Midbrain (tissue), 1 donor: ENCODE results near the gene SUSD4.

Source experiments
- DNase-seq: peaks from one replicate; lab custom pipeline; 2025; lab: John Stamatoyannopoulos, UW

SUSD4 gene

DNA sequence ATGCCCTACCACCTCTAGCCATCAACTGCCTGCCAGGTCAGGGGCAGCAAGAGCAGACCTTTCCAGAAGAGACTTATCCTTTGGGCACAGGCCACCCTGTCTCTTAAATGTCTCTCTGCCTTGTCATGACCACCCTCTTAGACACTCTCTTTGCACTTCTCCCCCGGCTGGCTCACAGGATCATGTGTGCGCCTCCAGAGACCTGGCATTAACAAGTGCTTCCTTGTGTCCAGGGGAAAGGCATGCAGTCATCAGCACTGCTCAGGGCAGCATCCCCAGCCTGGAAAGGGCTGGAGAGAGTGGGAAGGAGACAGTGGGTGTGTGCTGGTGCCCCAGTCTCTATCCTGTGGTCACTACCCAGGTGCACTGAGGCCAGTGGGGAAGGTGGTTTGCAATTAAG, 135.8 kb downstream of the SUSD4 start:
- no peak for DNase-seq

DNA sequence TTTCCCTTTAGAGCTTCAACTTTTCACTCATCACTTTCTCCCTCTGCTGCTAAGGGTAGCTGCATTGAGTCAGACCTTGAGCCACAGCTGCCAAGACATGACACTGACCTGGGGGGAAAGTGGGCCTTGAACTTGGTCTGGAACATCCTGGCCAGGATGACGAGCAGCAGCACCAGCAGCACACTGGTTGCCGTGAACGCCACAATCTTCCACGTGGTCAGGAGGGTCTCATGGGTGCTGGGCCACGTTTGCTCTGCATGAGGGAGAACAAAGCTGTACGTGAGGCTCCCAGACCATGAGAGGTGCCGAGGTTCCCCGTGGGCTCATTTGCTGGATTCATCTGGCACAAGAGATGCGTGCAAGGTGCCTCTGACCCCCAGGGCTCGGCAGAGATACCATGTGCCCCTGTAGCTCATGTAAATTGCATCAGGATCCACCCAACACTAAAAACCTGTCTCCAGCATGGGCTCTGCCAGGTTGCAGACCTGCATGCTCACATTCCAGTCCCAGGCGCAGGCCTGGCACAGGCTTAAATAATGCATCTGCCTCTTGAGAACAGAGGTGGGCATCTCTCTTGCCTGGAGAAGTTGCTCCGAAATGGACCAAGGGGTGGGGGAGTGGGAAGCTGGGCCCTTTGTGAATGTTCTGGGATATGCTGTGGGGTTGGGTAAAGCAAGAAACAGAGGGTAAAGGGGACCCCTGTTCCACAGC, 136.3 kb downstream of the SUSD4 start:
- no peak for DNase-seq

DNA sequence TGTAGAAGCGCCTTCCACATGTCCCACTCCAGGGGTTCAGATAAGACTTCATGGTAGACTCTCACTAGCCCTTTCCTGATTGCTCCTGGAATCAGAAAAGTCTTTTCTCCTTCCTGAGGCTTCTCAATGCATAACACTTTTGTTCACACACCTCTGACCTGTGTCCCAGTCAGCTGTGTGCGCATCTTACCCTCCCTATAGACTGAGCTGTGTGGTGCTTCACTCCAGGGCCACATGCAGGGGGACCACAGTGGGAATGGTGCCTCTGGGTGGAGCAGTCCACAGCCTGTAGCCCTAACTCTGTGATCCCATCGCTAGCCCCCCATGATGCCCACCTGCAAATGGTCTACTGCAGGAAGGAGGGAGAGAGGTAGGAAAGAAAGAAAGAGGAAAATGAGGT, 136.9 kb downstream of the SUSD4 start:
- no peak for DNase-seq

DNA sequence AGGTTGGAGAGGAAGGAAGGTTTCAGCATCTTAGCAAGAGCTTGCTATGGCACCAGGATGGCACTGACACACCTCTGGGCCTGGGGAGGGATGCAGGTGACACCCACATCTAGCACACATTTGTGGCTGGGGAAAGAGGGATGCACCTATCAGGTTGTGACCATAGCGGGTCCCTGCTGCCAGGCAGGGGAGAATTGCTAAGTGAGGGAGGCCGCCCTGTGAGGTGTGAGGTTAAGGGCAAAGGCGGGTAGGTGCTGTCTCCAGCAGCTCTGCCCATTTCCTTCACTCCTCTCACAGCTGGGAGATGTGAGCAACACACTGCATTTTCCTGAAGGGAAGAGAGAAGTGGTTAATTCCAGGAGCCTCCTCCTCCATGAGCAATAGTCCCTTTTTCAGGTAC, 137.7 kb downstream of the SUSD4 start:
- DNase-seq, result no peak

DNA sequence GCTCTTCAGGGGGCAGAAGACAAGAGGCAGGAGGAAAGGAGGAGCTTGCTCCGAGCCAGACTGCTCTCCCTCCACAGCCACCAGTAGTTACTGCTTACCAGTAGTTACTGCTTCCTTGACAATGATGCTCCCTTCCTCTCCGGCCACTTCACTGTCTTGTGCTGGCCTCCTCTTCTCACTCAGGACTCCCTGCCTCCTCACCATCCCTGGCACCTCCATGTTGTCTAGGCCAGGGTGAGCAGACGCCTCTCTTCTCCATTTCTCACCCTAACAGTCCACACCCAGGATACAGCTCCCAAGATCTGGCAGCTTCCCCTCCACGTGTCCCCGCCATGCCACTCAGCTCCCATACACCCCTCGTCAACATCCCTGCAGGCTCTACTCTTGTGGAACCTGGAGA, 138.5 kb downstream of the SUSD4 start:
- no peak for DNase-seq

DNA sequence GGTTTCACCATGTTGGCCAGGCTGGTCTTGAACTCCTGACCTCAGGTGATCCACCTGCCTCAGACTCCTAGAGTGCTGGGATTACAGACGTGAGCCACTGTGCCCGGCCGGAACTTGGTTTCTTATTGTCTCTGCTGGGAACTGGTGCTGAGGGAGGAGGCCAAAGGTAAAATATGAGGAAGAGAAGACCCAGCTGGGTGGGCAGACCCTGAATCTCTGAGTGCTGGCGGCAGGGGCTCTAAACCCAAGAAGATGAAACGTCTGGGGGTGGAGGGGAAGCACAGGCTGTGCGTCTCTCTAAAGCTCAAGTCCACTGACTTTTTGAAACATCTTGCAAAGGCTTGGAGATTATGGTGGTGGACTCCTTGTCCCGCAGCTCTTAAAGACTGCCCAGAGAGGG, 138.9 kb downstream of the SUSD4 start:
- DNase-seq, result no peak

DNA sequence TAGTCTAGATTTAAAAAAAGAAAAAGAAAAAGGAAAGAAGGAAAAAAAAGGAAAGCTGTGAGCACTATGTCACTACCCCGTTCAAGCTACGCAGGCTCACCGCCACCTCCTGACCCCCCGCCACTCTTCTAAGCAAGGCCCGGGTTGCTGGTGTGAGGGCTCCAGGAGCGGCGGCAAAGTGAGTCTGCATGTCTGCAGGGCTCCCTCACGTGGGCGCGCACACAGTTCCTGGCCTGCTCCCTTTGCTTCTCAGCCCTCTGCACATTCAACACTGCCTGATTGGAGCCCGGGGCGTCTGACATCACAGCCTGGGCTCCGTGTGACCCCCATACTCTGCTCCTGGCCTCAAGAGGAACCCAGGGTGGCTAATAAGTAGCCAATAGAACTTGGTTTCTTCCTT, 139.5 kb downstream of the SUSD4 start:
- DNase-seq, result no peak

DNA sequence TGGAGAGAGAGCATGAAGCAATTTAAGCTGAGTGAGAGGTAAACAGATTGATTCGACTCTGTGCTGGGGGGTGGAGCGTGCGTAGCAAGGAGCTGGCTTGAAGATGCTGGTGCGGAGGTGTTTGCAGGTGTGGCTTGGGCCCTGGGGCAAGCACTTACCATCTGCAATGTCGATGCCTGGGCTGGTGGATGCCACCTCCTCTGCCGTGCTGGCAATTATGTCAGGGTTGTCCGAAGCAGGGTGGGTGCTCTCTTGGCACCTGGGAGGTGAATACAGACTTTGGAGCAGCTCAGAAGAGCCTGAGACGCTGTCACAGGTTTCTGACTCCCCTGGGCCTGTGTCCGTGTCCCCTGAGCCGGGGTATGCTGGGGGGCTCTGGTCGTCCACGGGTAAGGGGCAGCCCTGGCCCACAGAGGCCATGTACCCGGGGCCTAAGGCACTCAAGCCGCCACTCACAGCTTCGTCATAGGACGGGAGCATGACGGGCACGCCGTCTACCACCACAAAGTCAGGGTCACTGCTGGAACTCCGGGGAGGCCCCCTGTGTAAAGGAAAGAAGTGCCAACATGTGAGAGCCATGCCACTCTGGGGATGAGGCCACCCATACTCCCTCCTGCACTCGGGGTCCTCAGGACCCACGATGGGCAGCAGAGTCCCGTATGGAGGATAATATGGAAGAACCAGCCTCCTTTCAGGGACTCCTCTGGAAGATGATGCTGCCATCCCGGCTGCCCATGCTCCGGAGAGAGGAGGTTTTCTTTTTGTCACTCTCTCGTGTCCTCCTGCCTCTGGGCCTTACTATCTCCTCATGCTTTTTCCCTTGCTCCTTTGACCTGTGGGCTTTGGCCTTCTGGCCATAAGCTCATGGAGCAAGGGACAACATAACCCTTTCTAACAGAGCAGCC, 140.6 kb downstream of the SUSD4 start:
- DNase-seq, result no peak

DNA sequence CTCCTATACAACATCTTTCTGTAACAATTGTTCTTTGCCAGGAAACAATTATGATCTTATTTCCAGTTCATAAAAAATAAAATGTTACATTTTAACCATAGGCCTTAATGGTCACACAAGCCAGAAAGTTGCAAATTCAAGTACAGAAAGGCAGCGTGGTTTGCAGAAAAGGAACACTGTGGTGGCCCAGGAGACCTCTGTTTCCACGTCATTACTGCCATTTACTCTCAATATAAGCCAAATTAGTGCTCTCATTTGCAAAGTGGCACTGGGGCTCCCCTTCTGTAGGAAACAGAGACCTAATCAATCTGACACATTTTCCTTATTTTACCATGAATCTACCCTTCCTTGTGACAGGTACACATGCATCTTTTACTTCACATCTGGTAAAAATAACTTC, 141.6 kb downstream of the SUSD4 start:
- no peak for DNase-seq

DNA sequence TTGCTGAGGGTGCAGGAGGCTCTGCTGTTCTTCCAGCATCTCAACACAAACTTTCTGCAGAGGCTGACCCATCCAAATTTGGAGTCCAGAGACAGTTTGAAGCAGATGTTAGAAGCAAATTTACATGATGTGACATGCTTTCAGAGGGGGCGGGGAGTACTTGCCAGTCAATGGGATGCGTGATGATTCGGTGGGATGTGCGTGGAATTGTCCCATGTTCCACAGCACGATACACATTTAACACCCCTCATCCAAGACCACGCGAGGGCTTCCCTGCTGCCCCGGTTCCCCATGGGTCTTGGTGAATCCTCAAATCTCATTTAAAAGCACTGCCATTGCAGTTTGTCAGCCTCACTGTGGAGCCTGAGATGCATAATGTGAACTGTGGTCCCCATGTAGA, 142.3 kb downstream of the SUSD4 start:
- no peak for DNase-seq

DNA sequence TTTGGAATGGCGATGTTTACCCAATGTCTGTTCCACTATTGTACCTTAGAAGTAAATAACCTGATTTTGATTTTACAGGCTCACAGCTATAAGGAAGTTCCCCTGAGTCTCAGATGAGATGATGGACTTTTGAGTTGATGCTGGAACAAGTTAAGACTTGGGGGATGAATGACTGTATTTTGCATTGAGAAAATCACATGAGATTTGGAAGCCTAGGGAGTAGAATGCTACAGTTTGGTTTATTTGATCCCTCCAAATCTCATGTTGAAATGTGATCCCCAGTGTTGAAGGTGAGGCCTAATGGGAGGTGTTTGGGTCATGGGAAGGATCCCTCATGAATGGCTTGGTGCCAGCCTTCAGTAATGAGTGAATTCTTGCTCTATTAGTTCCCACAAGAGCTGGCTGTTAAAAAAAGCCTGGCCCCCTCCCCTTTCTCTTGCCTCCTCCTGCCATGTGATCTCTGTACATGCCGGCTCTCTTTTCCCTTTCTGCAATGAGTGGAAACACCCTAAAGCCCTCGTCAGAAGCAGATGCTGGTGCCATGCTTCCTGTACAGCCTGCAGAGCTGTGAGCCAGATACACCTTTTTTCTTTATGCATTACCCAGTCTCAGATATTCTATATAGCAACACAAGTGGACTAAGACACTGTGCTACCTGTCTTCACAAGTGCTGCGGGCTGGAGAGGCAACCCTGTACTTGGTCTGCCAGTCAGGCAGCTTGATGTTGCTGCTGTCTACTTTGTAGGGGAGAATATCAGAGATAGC, 143.9 kb downstream of the SUSD4 start:
- DNase-seq, result no peak

DNA sequence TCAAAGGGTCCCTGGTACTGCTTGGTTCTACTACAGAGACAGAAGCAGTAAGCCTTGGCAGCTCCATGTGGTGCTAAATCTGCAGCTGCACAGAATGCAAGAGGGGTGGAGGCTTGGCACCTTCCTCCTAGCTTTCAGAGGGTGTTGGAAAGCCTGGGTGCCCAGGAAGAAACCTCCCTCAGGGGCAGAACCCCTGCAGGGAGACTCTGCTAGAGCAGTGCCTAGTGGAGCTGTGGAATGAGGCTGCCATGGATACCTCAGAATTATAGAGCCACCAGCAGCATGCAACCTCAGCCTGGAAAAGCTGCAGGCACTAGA, 144.7 kb downstream of the SUSD4 start:
- DNase-seq, result no peak

DNA sequence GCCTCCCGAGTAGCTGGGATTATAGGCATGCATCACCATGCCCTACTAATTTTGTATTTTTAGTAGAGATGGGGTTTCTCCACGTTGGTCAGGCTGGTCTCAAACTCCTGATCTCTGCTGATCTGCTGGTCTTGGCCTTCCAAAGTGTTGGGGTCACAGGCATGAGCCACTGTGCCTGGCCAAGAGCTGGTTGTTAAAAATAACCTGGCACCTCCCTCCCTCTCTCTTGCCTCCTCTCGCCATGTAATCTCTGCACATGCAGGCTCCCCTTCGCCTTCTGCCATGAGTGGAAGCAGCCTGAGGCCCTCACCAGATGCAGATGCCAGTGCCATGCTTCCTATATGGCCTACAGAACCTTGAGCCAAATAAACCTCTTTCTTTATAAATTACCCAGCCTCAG, 146.2 kb downstream of the SUSD4 start:
- DNase-seq, result no peak

DNA sequence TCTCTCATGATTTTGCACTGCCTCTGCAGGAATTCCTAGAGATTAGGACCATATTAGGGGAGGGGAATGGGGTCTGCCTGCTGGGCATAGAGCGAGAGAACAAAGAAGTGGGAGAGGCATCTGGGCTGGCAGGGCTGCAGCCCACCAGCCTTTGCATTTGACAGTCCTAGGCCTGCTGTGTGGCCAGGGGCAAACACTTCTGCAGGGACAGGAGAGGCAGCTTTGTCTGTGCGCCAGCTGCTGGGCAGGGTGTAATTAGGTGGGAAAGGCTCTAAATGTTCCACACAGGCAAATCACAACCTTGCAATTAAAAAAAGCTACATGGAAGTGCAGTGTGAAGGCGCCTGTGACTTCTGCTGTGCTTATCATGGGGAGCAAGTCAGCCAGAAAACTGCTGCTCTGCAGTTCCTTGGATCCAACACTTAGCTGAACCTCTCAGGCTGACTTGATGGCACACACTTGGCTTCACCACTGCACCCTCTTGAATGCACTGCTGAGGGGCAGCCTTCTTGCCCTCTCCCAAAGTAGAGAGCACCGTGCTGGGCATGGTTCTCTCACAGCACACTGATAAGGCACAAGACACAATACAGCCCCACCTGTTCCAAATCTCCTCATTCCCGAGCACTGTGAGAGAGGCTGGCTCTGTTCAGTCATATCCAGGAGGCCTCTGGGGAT, 147.3 kb downstream of the SUSD4 start:
- DNase-seq, result no peak

DNA sequence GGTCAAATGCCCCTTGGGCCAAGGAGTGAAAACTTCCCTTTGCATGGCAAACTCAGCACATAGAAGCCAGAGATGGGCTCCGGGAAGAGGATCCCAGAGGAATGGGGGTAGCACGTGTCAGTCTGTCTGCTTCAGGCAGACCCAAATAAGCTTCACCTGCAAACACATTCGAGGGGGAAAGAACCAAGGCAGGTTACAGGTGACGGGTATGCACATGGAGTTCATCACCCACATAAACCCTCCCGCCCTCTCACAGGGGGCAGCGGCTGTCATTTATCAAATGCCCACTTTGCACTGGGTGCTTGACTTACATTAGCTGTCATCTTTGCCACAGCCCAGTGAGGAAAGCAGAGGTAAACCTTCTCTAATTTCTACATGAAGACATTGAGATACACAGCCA, 147.9 kb downstream of the SUSD4 start:
- no peak for DNase-seq

DNA sequence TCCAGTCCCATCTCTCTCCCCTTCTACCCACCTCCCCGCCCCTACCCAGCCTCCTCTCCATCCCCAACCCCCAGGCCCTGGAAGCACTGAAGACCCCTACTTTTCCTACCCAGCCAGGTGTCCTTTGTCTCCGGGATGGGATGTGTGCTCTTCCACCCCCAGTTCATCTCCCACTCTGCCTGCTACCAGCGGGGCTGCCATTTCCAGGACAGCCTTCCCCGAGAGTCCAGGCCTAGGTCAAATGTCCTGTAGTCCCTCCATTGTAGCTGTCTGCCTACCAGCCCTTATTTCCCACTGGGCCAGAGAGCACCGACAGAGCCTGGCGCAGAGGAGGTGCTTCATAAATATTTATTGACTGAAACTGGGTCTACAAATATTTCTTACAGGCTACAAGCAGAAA, 148.9 kb downstream of the SUSD4 start:
- DNase-seq, result no peak

DNA sequence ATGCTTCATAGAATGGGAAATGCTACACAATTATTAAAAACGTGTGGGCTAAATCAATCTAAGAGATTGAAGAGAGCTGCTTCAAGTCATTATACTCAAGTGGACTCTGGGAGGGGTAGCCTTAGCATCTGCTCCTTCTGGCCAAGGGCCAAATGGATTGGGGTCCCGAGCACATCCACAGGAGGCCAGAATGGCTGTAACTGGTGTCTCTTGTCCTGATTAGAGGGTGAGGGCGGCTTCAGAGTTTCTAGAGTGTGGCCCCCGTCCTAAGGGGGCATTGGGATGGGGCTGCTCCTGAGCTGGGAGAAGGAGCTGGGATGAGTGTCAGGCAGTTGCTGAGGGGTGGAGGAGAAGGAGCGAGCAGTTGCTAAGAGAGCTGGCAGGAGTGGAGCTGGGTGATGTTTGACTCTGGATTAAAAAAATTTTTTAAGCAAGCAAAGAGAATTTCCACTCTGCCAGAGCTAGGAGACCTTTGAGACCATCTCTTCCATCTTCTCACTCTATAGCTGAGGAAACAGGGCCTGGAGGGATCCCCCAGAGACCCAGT, 149.6 kb downstream of the SUSD4 start:
- DNase-seq, result no peak

DNA sequence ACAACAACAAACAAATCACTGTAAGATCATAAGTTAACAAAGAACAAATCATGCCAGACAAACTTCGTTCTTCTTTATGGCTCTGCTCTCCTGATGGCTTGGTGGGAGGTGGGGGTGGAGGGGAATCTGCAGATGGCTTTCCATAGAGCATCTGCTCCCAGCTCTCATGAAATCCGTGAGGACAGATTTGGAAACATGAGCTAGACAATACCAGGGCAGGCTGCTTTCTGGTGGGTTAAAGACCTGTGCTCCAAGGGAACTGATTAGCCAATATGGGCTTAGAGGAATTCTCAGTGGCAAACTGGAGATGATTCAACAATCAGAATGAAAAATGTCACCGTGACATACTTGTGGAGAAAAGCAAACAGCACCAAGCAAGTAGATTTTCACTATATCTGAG, 151.5 kb downstream of the SUSD4 start:
- DNase-seq, result no peak

DNA sequence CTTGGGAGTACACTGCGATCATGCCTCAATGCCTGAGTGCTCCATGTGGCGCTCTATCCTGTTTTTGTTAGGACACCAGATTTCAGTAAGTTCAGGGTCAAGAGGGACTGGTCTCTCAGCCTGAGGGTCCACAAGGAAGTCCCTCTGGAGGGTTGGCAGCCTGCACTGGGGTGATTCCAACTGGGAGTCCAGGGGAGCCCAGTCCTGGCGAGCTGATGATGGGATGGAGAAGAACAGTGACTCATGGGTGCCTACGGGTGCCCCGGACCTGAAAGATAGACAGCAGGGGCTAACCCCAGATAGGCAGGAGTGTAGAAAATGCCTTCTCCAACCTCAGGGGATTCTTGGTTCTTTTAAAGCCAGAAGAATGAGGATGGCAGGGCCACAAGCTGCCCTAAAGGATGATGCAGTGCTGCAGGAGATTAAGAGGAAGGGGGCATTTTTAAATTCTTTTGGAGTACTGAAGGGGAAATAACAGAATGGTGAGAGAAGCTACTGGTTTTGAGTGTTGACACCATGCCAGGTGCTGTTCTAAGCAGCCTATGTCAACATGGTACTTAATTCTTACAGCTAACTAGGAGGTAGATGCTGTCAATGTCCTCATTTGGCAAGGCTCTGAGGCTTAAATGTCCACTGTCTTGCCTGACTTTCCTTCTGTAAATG, 152.5 kb downstream of the SUSD4 start:
- no peak for DNase-seq

DNA sequence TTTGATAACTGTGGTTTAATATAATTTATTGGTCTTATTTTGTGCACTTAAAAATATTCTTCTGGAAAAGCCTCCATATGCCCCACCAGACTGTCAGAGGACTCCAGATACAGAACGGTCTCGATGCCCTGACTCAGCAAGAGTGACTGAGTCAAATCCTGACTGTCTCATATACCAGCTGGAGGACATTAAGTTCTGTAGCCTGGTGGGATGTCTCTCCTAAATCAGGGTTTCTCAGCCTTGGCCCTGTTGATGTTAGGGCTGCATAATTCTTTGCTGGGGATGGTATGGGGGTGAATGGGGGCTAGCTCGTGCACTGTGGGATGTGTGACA, 153.2 kb downstream of the SUSD4 start:
- DNase-seq, result no peak

DNA sequence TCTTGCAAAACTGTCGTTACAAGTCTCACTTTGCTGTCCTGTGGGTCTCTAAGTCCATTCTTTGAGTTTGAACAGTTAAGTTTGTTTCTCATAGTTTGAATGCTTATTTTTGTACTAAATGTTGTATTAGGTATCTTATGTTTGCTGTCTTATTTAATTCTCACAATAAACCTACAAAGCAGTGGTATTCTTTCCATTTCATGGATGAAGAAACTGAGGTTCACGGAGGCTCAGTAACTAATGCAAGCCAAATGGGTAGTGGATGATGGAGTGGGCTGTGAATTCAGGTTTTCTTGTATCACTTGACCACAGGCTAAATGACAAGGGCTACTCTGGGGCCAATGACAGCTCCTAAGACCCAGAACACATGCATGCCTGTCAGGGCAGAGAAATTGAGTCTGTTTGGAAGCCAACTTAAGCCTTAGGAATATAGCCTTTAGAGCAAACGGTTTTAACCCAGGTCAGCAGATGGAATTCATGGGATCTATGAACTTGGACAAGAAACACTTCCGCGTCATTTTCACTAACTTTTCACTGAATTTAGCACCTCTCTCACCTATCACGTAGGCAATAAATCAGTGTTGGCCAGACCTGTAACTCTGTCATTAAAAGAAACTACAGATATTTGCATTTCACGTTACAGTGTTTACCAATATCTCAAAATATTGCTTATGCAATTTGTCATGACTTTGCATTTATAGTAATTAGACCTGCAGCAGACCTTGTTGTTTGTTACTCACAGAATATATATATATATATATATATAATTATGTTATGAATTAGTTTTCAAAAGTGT, 153.8 kb downstream of the SUSD4 start:
- DNase-seq, result no peak
